ENCODE data around the gene IGFBP1. TPM values are rescaled to one million over a fixed set of nuclear protein-coding genes. Genes with fewer than 3 reads are reported as not detected.
A peak's percentile ranks its signal among the peaks of the same experiment; 100 is the strongest.

The IGFBP1 gene
- total RNA-seq, 4 donors from 2014 or later: 0.48 TPM; not detected in 3

DNA sequence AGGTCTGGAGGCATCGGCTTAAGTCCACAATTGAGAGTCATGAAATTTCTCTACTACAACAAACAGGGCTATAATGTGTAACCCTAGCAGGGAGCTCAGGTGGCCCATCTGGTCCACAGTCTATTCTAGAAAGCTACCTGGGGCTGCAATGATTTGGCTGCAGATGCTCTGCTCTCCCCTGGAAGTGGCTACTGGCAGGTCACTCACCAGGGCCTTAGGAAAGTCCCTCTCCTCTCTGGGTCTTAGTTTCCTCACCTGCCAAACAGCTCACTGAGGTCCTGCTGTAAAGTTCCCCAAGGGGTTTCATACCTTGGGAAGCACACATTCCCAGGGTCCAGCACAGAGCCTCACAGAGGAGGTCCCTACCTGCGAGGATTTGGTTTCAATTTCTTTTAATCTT, 30.3 kb downstream of the IGFBP1 start:
- TF ChIP-seq POLR2AphosphoS5 (IDR thresholded peaks at IDR 0.05) (no peak), EP300 (IDR thresholded peaks at IDR 0.05) (no peak), POLR2A (IDR thresholded peaks at IDR 0.05) (no peak)
- TF ChIP-seq, protein P1, sequence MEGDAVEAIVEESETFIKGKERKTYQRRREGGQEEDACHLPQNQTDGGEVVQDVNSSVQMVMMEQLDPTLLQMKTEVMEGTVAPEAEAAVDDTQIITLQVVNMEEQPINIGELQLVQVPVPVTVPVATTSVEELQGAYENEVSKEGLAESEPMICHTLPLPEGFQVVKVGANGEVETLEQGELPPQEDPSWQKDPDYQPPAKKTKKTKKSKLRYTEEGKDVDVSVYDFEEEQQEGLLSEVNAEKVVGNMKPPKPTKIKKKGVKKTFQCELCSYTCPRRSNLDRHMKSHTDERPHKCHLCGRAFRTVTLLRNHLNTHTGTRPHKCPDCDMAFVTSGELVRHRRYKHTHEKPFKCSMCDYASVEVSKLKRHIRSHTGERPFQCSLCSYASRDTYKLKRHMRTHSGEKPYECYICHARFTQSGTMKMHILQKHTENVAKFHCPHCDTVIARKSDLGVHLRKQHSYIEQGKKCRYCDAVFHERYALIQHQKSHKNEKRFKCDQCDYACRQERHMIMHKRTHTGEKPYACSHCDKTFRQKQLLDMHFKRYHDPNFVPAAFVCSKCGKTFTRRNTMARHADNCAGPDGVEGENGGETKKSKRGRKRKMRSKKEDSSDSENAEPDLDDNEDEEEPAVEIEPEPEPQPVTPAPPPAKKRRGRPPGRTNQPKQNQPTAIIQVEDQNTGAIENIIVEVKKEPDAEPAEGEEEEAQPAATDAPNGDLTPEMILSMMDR (IDR thresholded peaks at IDR 0.05): no peak
- Histone ChIP-seq H3K27ac (no peak overlapping the region), H3K4me3 (peak overlapping the region; percentile 55), H3K9me3 (no peaks in the 10 kb centered on the region), H3K4me1 (peaks cover 56% of the 10 kb centered on the region), H3K27me3 (peaks cover 20% of the 10 kb centered on the region), H3K36me3 (peaks cover 12% of the 10 kb centered on the region)
- 72% methylated on average over 2 of the region's 2 CpGs for WGBS
- no peak for DNase-seq (ENCODE audit: low spot score in 2 of 2)

DNA sequence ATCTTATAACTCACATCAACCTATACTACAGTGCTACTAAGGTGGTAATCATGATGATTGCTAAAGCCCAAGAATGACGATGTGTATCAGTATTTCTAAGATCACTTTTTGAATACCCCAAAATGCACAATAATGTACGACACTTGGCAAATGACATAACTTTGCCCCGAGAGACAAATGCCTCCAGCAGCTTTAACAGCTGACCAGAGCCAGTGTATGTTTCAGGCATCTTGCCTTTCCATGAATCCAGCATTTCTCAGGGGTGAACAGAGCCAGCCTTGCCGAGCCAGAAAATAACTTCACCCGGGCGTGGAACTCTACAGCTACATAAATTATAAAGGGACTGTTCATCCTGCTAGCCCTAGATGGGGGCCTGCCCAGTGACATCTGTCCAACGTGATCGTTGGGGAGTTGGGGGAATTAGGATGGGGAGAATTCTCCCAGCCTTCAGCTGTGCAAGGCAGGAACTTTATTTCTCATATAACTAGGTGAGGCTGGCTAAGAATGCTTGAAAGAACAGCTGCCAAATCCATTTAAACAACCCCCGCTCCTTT, 31.0 kb downstream of the IGFBP1 start:
- Histone ChIP-seq H3K27me3 (peaks cover 20% of the 10 kb centered on the region), H3K9me3 (no peaks in the 10 kb centered on the region), H3K4me1 (peaks cover 56% of the 10 kb centered on the region), H3K4me3 (peak overlapping the region; percentile 55), H3K27ac (no peak overlapping the region), H3K36me3 (peaks cover 9% of the 10 kb centered on the region)
- no peak for DNase-seq (ENCODE audit: low spot score in 2 of 2)
- WGBS: 22% methylated on average over 9 of the region's 9 CpGs
- TF ChIP-seq, protein P1 (IDR thresholded peaks at IDR 0.05): no peak
- TF ChIP-seq EP300 (IDR thresholded peaks at IDR 0.05) (no peak), POLR2AphosphoS5 (IDR thresholded peaks at IDR 0.05) (no peak), POLR2A (IDR thresholded peaks at IDR 0.05) (no peak)

DNA sequence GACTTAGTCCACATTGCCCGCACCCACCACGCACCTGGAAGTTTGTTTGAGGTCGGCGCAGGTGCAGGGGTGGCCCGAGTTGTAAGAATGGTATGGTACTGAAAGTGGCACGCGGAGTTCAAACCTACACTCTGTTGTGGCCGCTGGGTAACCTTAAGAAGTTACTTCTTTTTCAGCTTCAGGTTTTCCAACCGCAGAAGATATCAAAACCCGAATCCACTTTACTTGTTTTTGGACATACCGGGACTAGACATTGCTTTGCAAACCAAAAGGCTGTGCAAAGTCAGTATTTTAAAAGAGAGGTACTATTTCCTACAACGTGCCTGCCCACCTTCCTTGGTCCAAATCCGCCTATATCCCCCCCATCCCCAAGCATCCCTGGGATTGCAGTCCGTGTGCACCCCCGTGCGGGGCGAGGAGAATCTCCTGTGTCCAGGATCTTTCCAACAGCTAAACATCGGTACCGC, 31.7 kb downstream of the IGFBP1 start:
- Histone ChIP-seq H3K9me3 (no peaks in the 10 kb centered on the region), H3K4me1 (peaks cover 56% of the 10 kb centered on the region), H3K27ac (no peak overlapping the region), H3K27me3 (peaks cover 20% of the 10 kb centered on the region), H3K36me3 (peaks cover 9% of the 10 kb centered on the region), H3K4me3 (peak overlapping the region; percentile 55)
- 5% methylated on average over 19 of the region's 19 CpGs for WGBS
- TF ChIP-seq POLR2AphosphoS5 (IDR thresholded peaks at IDR 0.05) (no peak), POLR2A (IDR thresholded peaks at IDR 0.05) (no peak), EP300 (IDR thresholded peaks at IDR 0.05) (no peak)
- TF ChIP-seq, protein P1 (IDR thresholded peaks at IDR 0.05): no peak
- DNase-seq (ENCODE audit: low spot score in 2 of 2): no peak

DNA sequence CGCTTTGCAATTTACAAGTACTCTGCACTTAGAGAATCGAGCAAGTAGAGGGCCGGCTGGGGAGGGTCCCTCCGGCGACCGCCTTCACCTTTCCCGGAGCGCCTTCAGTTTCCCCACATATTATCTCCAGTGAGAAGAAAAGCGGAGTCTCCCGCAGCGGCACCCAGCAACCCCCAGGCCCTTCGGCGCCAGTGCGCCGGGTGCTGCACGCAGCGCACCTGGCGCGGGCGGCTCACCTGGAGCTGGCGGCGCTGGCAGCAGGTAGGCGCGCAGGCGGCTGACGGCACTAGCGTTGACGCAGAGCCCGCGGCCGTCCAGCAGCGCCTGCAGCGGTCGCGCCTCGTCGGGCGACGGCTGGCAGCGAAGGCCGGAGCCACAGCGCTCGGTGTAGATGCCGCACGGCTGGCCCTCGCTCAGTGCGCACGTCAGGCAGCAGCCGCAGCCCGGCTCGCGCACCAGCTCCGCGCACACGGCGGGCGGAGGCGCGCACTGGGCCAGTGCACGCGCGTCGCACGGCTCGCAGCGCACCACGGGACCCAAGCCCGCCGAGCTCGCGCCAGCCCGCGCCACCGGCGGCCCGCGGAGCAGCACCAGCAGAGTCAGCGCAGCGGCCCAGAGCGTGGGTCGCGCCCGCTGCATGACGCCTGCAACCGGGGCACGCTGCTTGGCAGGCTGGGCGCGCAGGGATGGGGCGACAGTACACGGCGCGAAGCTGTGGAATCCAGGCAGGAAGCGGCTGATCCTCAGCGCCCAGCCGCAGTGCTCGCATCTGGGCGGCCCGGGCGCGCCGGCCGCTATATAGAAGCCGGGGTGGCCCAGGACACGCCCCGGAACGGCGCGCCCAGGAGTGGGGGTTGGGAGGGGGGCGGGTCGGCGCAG, 32.5 kb downstream of the IGFBP1 start, which contains the start of gene IGFBP3:
IGFBP3 (minus strand) TSS at position 771 of the 879 bp plus-strand sequence; CDS start at position 639, 132 bp downstream.
- Histone ChIP-seq H3K27ac (peak within 1 kb of the TSS; percentile 58), H3K27me3 (peaks cover 20% of the 10 kb centered on the region), H3K9me3 (no peaks in the 10 kb centered on the region), H3K4me1 (peaks cover 56% of the 10 kb centered on the region), H3K36me3 (peaks cover 8% of the 10 kb centered on the region), H3K4me3 (peak within 1 kb of the TSS; percentile 55)
- WGBS: 2% methylated on average over 36 of the region's 111 CpGs
- DNase-seq (ENCODE audit: low spot score in 2 of 2): no peak
- peak in 1 of 2 donors; percentile 45 for TF ChIP-seq POLR2A (IDR thresholded peaks at IDR 0.05)
- peak in 1 of 3 donors; percentile 18 for TF ChIP-seq POLR2AphosphoS5 (IDR thresholded peaks at IDR 0.05)
- TF ChIP-seq, protein P1 (IDR thresholded peaks at IDR 0.05): no peak

DNA sequence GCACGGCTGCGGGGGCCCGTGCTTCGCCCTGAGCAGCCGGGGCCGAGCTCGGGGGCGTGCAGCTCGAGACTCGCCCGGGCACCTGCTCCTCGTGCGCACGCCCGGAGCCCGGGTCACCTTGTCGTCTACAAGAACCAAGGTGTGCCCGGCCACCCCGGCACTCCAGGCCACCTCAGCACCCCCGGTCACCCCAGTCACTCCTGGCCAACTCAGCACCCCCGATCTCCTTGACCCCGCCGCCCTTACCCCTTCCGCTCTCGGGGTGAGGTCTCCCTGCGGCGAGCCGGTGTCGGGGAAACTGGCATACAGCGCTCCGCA, 33.1 kb downstream of the IGFBP1 start:
- peaks cover 20% of the 10 kb centered on the region for H3K27me3 ChIP-seq
- TF ChIP-seq EP300 (IDR thresholded peaks at IDR 0.05) (no peak), POLR2AphosphoS5 (IDR thresholded peaks at IDR 0.05) (no peak), POLR2A (IDR thresholded peaks at IDR 0.05) (no peak)
- TF ChIP-seq, protein P1 (IDR thresholded peaks at IDR 0.05): no peak
- peak overlapping the region; percentile 58 for H3K27ac ChIP-seq

More for the DNA sequence above, 33.1 kb downstream of the IGFBP1 start:
- no peaks in the 10 kb centered on the region for H3K9me3 ChIP-seq
- H3K4me1 ChIP-seq: peaks cover 56% of the 10 kb centered on the region
- H3K4me3 ChIP-seq: peak overlapping the region; percentile 55
- DNase-seq (ENCODE audit: low spot score in 2 of 2): no peak
- 3% methylated on average over 9 of the region's 31 CpGs for WGBS
- peaks cover 2% of the 10 kb centered on the region for H3K36me3 ChIP-seq
